B cell (primary cell): Measurements from ENCODE around the gene IQCM. TPM values are rescaled to one million over a fixed set of nuclear protein-coding genes. Genes with fewer than 3 reads are reported as not detected.
"Not testable (repeated sequence)": the region's sequence is repeated elsewhere in the genome, so short reads cannot be mapped to it uniquely, and the experiment has no call there.

Experiments used
- ATAC-seq: fragments of 200-7000 bp; cut with Tn5 transposase; one replicate; pipeline ENCODE4 v1.10.0; 2021; ENCODE audit warnings: low read depth, mild to moderate bottlenecking, moderate number of reproducible peaks, moderate library complexity
- CTCF ChIA-PET: fragments of 350-600 bp; sonication (Branson Sonifier 250); formaldehyde crosslinking; loops from one replicate; lab custom pipeline; 2021; ENCODE audit warnings: antibody characterized with exemption, inconsistent platforms; lab: Charles Lee
- POLR2A ChIA-PET: fragments of 350-600 bp; sonication (Branson Sonifier 250); formaldehyde crosslinking; loops from one replicate; lab custom pipeline; 2021; ENCODE audit warnings: antibody characterized with exemption; lab: Charles Lee
- DNase-seq: peaks from one replicate; pipeline ENCODE4 v3.0.0; 2013
- H2AFZ ChIP-seq: 2 replicates; pipeline ENCODE4 v1.6.1; 2012; ENCODE audit warnings: mild to moderate bottlenecking, low read depth, low read length; ENCODE audit not compliant: insufficient read depth, poor library complexity, severe bottlenecking
- H3K27ac ChIP-seq, 2 donors: 1 replicate in 1 of 2; 2 replicates in 1 of 2; pipeline ENCODE4 v1.5.1; 2012 to 2013; ENCODE audit warnings: low read length in 2 of 2, mild to moderate bottlenecking in 2 of 2, moderate library complexity in 1 of 2
- H3K27me3 ChIP-seq, 4 experiments: fragments of 200-600 bp in 1 of 4; sonication (generic) in 1 of 4; replicated peaks in 1 of 4; 1 replicate in 2 of 4; 2 replicates in 2 of 4; pipeline versions ENCODE4 v1.6.1 to v1.7.0; 2013 to 2016; ENCODE audit warnings: low read length in 3 of 4, mild to moderate bottlenecking in 2 of 4, mixed read lengths in 1 of 4, moderate library complexity in 1 of 4; ENCODE audit not compliant: insufficient read depth in 4 of 4, control insufficient read depth in 3 of 4; ENCODE audit errors: control extremely low read depth in 1 of 4
- H3K36me3 ChIP-seq, 2 experiments: replicated peaks in 1 of 2; 1 replicate in 1 of 2; 2 replicates in 1 of 2; pipeline versions ENCODE4 v1.6.1 to v1.7.1; 2013; ENCODE audit warnings: low read length in 1 of 2; ENCODE audit not compliant: insufficient read depth in 2 of 2, control insufficient read depth in 1 of 2; ENCODE audit errors: control extremely low read depth in 1 of 2, extremely low read depth in 1 of 2
- H3K4me1 ChIP-seq, 2 donors: fragments of 200-600 bp in 1 of 2; sonication (generic) in 1 of 2; 1 replicate in 1 of 2; 2 replicates in 1 of 2; pipeline versions ENCODE4 v1.5.1 to v1.6.1; 2013 to 2017; ENCODE audit warnings: low read length in 2 of 2; ENCODE audit not compliant: control insufficient read depth in 2 of 2, insufficient read depth in 2 of 2
- H3K4me2 ChIP-seq: replicated peaks from 2 replicates; pipeline ENCODE3; 2012; ENCODE audit warnings: mild to moderate bottlenecking, low read depth, low read length; ENCODE audit not compliant: poor library complexity, severe bottlenecking
- H3K4me3 ChIP-seq, 5 experiments: fragments of 200-600 bp in 1 of 5; sonication (generic) in 1 of 5; 1 replicate in 3 of 5; 2 replicates in 2 of 5; pipeline versions ENCODE4 v1.5.1 to v1.7.0; 2011 to 2016; ENCODE audit warnings: low read length in 4 of 5, mild to moderate bottlenecking in 4 of 5, low read depth in 2 of 5, control low read depth in 1 of 5, moderate library complexity in 1 of 5; ENCODE audit not compliant: insufficient read depth in 1 of 5; ENCODE audit errors: control extremely low read depth in 1 of 5, extremely low read depth in 1 of 5
- H3K79me2 ChIP-seq: fragments of 200-600 bp; sonication (generic); one replicate; pipeline ENCODE4 v1.6.0; 2016; ENCODE audit warnings: low read length; ENCODE audit not compliant: control insufficient read depth, insufficient read depth
- H3K9ac ChIP-seq: fragments of 200-600 bp; sonication (generic); 2 replicates; pipeline ENCODE4 v1.6.1; 2017; ENCODE audit warnings: mild to moderate bottlenecking, low read length, moderate library complexity
- H3K9me3 ChIP-seq, 3 donors: one replicate each; pipeline versions ENCODE4 v1.6.1 to v1.7.1; 2013; ENCODE audit warnings: low read length in 2 of 3; ENCODE audit not compliant: control insufficient read depth in 2 of 3, insufficient read depth in 1 of 3; ENCODE audit errors: control extremely low read depth in 1 of 3
- H4K20me1 ChIP-seq: 2 replicates; pipeline ENCODE4 v1.6.0; 2012; ENCODE audit warnings: mild to moderate bottlenecking, low read length; ENCODE audit not compliant: insufficient read depth, control insufficient read depth, poor library complexity, severe bottlenecking
- H3K27ac Mint-ChIP-seq: one replicate; pipeline ENCODE4 v1.8.0; 2021; ENCODE audit warnings: mixed read lengths
- H3K27me3 Mint-ChIP-seq: one replicate; pipeline ENCODE4 v1.8.0; 2021; ENCODE audit warnings: mixed read lengths
- H3K4me1 Mint-ChIP-seq: one replicate; pipeline ENCODE4 v1.8.0; 2021; ENCODE audit warnings: mixed read lengths
- H3K4me3 Mint-ChIP-seq: one replicate; pipeline ENCODE4 v1.8.0; 2021; ENCODE audit warnings: mixed read lengths
- H3K9me3 Mint-ChIP-seq: one replicate; pipeline ENCODE4 v1.8.0; 2022; ENCODE audit warnings: mixed read lengths; ENCODE audit not compliant: insufficient read depth
- CTCF ChIP-seq: fragments of 200-600 bp; IDR thresholded peaks from one replicate; pipeline ENCODE4 v1.8.0; 2022; ENCODE audit warnings: antibody characterized with exemption, mild to moderate bottlenecking
- EZH2 ChIP-seq: IDR thresholded peaks from 2 replicates; pipeline ENCODE4 v1.6.1; 2012; ENCODE audit warnings: borderline replicate concordance, low read depth, mild to moderate bottlenecking, moderate library complexity, low read length; ENCODE audit not compliant: insufficient read depth, poor library complexity, severe bottlenecking
- WGBS: methylation state at CpG from one replicate; pipeline ENCODE4 v1.1.5; 2013; ENCODE audit warnings: missing lambda C conversion rate; ENCODE audit not compliant: insufficient coverage; 5-methylcytosine and 5-hydroxymethylcytosine counted together
- intact Hi-C: fragments of 100-400 bp; cut with micrococcal nuclease; formaldehyde crosslinking; loops from one replicate; pipeline ENCODE4 v1.10.0; 2022
- polyA plus RNA-seq: library from polyadenylated mRNA; depleted of rRNA; stranded (reverse); fragments of >200 nt; gene quantifications from 2 replicates; pipeline ENCODE4 v1.2.3, GENCODE V29; 2012
- total RNA-seq, 2 donors: library from RNA; stranded (reverse); fragments of 120-200 nt in 1 of 2; gene quantifications; 1 replicate in 1 of 2; 2 replicates in 1 of 2; pipeline versions ENCODE4 v1.2.3 to v1.2.4, GENCODE V29; 2013 to 2022

The IQCM gene
- total and polyA plus RNA-seq, 2 donors (not counting 1 experiment from before 2014, with no cell fraction given): not detected

GRCh38 chr4:149489321-149489720 lies 326.3 kb downstream of the IQCM start:
- Histone ChIP-seq H2AFZ (no peak overlapping the region), H3K4me2 (no peak overlapping the region), H3K27me3 (no peaks in the 10 kb centered on the region), H3K9me3 (peaks cover 0 to 3% (median 0%) of the 10 kb centered on the region in 3 donors), H3K4me1 (no peaks in the 10 kb centered on the region), H3K27ac (no peak overlapping the region), H3K79me2 (no peaks in the 10 kb centered on the region), H3K9ac (no peak overlapping the region), H4K20me1 (no peaks in the 10 kb centered on the region), H3K36me3 (no peaks in the 10 kb centered on the region), H3K4me3 (no peak overlapping the region)
- Mint-ChIP-seq H3K27me3 (no peaks in the 10 kb centered on the region), H3K4me1 (no peaks in the 10 kb centered on the region), H3K27ac (no peak overlapping the region), H3K4me3 (no peak overlapping the region), H3K9me3 (no peaks in the 10 kb centered on the region)
- CTCF ChIA-PET: no interaction called here
- TF ChIP-seq EZH2 (no peak), CTCF (no peak)
- POLR2A ChIA-PET: no interaction called here
- intact Hi-C loops: no loop called here
- DNase-seq (no peak), ATAC-seq (no peak)
- no CpG with 5 or more reads among the region's 1 CpG for WGBS

- Histone ChIP-seq H3K9ac (no peak overlapping the region), H3K36me3 (no peaks in the 10 kb centered on the region), H3K79me2 (no peaks in the 10 kb centered on the region), H3K4me3 (no peak overlapping the region), H3K27ac (no peak overlapping the region), H3K4me2 (no peak overlapping the region), H3K9me3 (peaks cover 0 to 3% (median 0%) of the 10 kb centered on the region in 3 donors), H3K27me3 (no peaks in the 10 kb centered on the region), H4K20me1 (no peaks in the 10 kb centered on the region), H3K4me1 (no peaks in the 10 kb centered on the region), H2AFZ (no peak overlapping the region)
- ATAC-seq (no peak), DNase-seq (no peak)
- POLR2A ChIA-PET: no interaction called here
- no peak for TF ChIP-seq EZH2
- no peak for TF ChIP-seq CTCF
- Mint-ChIP-seq H3K4me1 (no peaks in the 10 kb centered on the region), H3K27ac (no peak overlapping the region), H3K27me3 (no peaks in the 10 kb centered on the region), H3K4me3 (no peak overlapping the region), H3K9me3 (peaks cover 6% of the 10 kb centered on the region)
- intact Hi-C loops: no loop called here
- CTCF ChIA-PET: no interaction called here
Measured at GRCh38 chr4:149486861-149487260, 328.8 kb downstream of the IQCM start.

- H4K20me1 ChIP-seq, H2AFZ ChIP-seq, H3K9me3 ChIP-seq, H3K9me3 Mint-ChIP-seq, H3K27ac ChIP-seq, H3K9ac ChIP-seq, CTCF ChIA-PET, H3K4me3 ChIP-seq, H3K27me3 Mint-ChIP-seq, DNase-seq, H3K27me3 ChIP-seq, POLR2A ChIA-PET, intact Hi-C loops, H3K4me3 Mint-ChIP-seq, H3K36me3 ChIP-seq, H3K79me2 ChIP-seq, H3K4me1 ChIP-seq, ATAC-seq, H3K27ac Mint-ChIP-seq, H3K4me2 ChIP-seq, H3K4me1 Mint-ChIP-seq: not testable (repeated sequence)
- WGBS: 83% methylated on average over 1 of the region's 3 CpGs
Measured at GRCh38 chr4:149468669-149469068, 347.0 kb downstream of the IQCM start.
